Stimulated activated CD8-positive, alpha-beta memory T cell treated with anti-CD3 and anti-CD28 coated beads, Interleukin-15, amount 100 ng/mL, for 48 hours (primary cell): ENCODE results near the gene TMA7B.

ENCODE experiments used
- DNase-seq, 2 donors: peaks; one replicate each; pipeline ENCODE4 v3.0.0-alpha.2; 2020; ENCODE audit warnings: low read depth in 2 of 2

The TMA7B gene

GRCh38 chr22:39959640-39960447, at the start of gene TMA7B:
Gene TMA7B (plus strand): TSS chr22:39960397. CDS start chr22:39964375, 3,978 bp downstream.
- no peak for DNase-seq

GRCh38 chr22:39910876-39911613, 49.2 kb upstream of the TMA7B start:
- no peak for DNase-seq

GRCh38 chr22:39913321-39913720, 46.9 kb upstream of the TMA7B start:
- no peak for DNase-seq

- no peak for DNase-seq
Observed at GRCh38 chr22:39913886-39914285, 46.3 kb upstream of the TMA7B start.

GRCh38 chr22:39914584-39914983, 45.6 kb upstream of the TMA7B start:
- DNase-seq, result no peak

- DNase-seq, result no peak
Observed at GRCh38 chr22:39915295-39915726, 44.9 kb upstream of the TMA7B start.

- no peak for DNase-seq
Observed at GRCh38 chr22:39916496-39916895, 43.7 kb upstream of the TMA7B start.

GRCh38 chr22:39917197-39917643, 43.0 kb upstream of the TMA7B start:
- DNase-seq, result no peak

- no peak for DNase-seq
Observed at GRCh38 chr22:39917776-39918495, 42.3 kb upstream of the TMA7B start.

- DNase-seq, result peak; percentile 62 to 72
Observed at GRCh38 chr22:39920134-39920743, 40.0 kb upstream of the TMA7B start.

GRCh38 chr22:39923696-39924095, 36.5 kb upstream of the TMA7B start:
- DNase-seq, result no peak

GRCh38 chr22:39924286-39924685, 35.9 kb upstream of the TMA7B start:
- no peak for DNase-seq

- no peak for DNase-seq
Observed at GRCh38 chr22:39925273-39925672, 34.9 kb upstream of the TMA7B start.

GRCh38 chr22:39925909-39926679, 34.1 kb upstream of the TMA7B start:
- DNase-seq, result no peak

GRCh38 chr22:39926753-39927152, 33.4 kb upstream of the TMA7B start:
- no peak for DNase-seq

- no peak for DNase-seq
Observed at GRCh38 chr22:39927544-39927943, 32.7 kb upstream of the TMA7B start.

GRCh38 chr22:39928536-39929520, 31.4 kb upstream of the TMA7B start:
- no peak for DNase-seq

GRCh38 chr22:39931251-39931650, 28.9 kb upstream of the TMA7B start:
- DNase-seq, result no peak

- no peak for DNase-seq
Observed at GRCh38 chr22:39932166-39932565, 28.0 kb upstream of the TMA7B start.
